Left kidney (tissue), 2 donors: Measurements from ENCODE around the gene DOCK11. TPM values are rescaled to one million over a fixed set of nuclear protein-coding genes. Genes with fewer than 3 reads are reported as not detected.

Experiments used
- DNase-seq: peaks from one replicate; pipeline ENCODE4 v3.0.0-alpha.2; 2013
- polyA plus RNA-seq: library from polyadenylated mRNA; unstranded; fragments of 120-200 nt; gene quantifications from one replicate; pipeline ENCODE4 v1.2.1, GENCODE V29; 2013; ENCODE audit not compliant: insufficient read length

The DOCK11 gene
- polyA plus RNA-seq, 1 donor: 21.8 TPM

DNA sequence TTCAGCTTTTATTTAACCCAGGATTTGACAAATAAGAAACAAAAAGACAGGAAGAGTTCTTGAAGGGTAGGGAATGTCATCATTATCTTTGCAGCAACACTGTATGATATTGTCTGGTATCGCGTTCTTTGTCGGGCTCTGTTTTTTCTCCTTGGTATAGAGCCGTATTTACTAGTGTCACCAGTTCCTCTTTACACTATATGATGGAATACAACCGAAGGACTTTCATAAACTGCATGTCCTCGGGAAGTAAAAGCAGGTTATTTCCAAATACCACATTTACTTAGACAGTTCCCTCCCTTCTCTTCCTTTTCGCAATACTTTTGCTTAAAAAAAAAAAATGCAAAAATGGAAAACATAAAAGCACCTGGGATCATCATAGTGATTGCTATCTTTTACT is 135.2 kb downstream of the DOCK11 start:
- DNase-seq: no peak

DNA sequence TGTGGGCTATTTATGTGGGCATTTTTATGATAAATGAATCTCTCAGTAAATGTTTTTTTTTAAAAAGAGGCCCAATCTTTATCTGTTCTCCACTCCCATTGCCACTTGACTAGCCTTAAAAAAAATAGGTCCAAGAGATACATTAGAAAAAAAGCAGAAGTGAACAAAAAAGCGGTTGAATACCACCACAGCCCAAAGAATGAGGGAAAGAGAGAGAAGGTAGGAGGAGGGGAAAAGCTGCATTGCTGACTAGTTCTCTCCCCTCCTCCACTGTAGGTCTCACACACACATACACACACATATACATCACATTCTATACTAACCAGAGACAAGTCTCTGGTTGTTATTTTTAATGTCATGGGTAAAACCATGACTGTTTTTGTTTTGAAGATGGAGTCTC is 136.0 kb downstream of the DOCK11 start:
- DNase-seq: no peak

DNA sequence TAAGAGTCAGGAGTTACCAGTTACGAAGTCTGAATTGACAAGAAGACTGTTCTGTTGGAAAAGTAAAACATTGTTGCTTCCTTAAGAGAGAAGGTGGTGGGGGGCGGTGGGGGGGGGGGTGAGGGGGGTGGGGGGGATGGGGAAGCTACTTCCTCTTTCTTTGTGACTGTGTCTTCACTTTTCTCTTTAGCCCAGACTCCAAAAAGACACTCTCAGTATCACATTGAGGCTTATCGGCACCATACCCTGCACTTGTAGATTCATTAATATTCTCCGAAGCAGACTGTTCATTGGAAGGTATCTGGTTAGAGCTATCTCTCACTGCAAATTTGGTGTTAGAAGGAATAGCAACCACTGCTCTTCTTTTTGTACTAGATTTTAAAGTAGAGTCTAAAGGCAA is 137.2 kb downstream of the DOCK11 start:
- DNase-seq: no peak

DNA sequence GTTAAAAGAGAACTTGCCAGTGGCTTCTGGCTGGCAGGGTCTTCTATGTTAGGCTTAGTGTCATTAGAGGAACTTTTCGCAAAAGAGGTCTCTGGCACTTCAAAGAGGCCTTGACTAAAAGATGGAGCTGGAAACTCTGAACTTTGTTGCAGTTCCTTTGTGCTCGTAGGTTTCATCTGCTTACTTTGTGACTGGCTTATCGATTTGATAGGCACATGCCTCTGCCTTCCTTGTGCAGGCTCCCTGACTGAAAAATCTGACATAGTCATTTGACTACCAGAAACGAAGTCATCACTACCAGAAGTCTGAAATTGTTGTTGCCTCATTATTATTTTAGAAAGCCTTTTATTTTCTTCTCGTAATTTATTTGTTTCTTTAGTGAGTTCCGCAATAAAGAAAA is 137.9 kb downstream of the DOCK11 start:
- no peak for DNase-seq

DNA sequence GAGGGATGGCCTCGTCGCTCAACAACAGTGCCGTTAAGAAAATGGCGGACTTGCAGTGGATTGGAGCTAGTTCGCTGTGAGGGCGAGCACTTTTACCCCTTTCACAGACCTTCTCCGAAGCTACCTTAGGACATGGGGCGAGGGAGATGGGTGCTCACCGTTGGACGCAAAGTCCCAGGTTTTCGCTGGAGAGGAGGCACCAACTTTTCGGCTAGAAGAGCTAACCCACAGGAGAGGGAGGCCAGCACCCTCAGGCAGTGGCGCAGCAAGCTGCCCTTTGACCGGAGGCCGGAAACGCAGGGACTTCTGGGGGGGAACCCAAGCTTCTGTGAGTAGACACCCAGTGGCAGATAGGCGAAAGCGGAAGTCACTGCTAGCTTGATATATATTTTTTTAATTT is 138.7 kb downstream of the DOCK11 start:
- no peak for DNase-seq

DNA sequence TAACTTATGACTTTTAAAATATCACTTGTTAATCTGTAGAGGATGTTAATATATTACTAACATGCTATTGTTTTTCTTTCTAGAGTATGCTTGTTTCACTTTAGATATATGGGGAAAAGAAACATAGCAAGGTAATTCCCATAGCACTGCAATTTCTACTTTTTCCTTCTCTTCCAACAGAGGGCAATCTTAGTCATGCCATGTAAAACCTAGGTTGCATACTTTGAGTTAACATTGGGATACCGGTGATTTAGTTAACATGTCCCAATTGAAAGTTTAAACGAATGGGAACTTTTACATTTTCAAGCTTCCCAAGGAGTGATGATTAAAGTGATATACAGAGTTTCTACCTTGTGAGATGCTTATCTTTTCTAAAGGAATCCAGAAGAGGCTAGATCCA is 142.4 kb downstream of the DOCK11 start:
- no peak for DNase-seq

DNA sequence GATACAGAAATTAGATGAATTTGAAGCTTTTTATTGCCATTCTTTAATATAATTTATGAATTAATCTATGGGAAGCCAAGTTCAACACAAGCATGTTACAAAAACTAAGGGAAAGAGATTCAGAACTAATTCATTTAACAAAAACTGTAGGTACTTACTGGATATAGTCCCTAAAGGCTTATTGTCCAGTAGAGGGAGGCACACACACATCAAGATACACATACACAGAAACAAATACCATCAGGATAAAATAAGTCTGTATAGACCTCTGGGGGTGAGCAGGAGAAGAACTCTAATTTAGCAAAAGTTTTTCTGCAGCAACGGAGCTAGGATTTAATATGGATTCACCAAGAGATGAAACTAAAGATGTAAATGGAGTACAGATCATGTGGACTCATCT is 148.8 kb downstream of the DOCK11 start:
- peak; percentile 20 for DNase-seq

DNA sequence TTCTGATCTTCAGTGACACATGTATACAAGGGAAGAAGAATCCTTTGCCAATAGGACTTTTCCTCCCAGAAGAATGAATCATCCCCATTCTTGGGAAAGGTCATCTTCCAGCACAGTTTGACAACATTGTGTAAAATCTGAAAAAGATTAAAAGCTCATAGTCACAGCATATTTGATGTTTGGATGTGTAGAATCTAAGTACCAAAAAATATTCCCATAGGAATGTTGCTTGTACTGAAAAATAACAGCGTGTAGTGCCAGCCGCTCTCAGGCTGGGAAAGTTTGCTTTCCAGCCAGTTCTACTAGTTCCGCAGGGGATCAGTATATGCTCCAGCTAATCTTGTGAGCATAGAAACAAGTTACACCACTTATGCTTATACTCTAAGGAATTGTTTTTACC is 157.1 kb downstream of the DOCK11 start:
- no peak for DNase-seq

DNA sequence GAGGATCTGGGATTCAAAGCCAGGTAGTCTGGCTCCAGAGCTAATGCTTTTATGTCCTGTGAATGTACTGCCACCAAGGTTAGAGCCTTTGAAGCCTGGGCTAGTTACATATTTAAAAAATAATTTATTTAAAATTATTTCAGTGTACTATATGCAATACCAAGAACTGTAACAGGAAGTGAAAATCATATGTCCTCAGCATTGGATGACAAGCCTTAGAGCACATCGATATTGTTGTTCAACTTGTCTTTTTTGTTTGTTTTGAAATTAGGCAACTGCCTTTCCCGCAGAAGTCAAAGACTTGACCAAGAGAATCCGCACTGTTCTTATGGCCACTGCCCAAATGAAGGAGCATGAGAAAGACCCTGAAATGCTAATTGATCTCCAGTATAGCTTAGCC is 158.7 kb downstream of the DOCK11 start:
- no peak for DNase-seq

DNA sequence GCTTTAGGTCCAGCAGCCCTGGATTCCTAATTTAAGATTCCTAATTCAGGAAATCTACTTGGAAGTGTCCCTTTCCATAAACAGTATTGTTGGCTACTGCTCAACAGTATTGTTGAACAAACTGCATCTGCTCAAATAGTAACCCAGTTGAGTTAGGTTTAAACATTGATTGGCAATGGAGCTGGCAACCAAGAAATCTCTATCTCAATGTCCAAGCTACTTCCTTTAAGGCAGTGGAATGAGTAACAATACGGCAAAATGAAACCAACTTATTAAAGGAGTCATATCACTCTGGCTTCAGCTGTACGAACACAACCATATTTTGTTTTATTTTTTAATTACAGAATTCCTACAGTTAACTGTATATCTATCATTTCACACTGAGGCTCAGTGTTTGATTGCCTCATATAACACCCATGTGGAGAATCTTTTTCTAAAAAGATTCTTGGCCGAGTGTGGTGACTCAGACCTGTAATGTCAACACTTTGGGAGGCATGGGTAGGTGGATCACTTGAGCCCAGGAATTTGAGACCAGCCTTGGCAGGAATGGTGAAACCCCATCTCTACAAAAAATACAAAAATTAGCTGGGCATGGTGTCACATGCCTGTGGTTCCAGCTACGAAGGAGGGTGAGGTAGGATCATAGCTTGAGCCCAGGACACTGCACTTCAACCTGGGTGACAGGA is 160.1 kb downstream of the DOCK11 start:
- DNase-seq: no peak

DNA sequence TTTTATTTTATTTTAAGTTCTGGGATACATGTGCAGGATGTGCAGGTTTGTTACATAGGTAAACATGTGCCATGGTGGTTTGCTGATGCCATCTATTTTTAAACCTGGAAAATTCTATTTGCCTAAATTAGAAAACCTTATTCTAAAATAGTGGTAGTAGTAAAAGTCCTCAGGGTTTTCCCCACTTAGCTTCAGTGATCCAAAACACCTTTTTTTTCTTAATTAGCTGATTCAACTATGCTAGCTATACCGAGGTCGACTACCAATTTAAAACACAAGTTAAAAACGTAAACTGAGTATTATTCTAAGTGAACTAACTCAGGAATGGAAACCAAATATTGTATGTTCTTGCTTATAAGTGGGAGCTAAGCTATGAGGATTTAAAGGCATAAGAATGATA is 161.8 kb downstream of the DOCK11 start:
- no peak for DNase-seq

DNA sequence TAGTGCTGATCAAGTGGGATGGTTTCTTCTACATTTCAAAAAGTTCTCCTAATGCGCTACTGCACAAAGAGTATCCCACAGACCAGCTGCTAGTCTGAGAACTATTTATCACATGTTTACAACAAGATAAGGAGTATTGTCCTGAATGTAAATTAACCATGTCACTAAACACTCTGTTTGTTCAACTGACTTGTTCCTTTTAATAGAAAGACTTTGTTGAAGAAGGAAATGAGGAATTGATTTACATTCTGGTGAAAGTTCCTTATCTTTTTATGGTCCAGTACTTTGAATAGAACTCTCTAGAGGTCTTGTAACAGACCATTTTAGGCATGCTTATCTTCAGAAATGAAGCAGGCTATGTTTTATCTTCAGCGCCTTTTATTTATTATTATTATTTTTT is 164.5 kb downstream of the DOCK11 start:
- DNase-seq: peak; percentile 7

DNA sequence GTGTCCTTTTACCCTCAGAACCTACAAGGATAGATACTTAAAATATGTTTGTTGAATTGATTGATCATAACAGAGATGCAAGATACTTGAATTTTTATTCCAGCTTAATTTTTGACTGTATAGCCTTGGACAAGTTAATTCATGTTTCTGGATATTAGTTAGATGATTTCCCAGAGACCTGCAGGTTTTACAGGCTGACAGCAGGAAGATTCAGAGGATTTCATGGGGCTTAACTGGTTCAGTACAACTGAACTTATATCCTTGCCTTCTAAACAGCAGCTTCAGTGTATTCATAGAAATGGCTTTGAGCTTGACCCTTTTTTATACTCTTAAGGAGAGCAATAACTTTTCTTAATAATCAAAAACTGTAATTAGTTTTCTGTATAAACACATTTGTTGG is 169.6 kb downstream of the DOCK11 start:
- DNase-seq: no peak

DNA sequence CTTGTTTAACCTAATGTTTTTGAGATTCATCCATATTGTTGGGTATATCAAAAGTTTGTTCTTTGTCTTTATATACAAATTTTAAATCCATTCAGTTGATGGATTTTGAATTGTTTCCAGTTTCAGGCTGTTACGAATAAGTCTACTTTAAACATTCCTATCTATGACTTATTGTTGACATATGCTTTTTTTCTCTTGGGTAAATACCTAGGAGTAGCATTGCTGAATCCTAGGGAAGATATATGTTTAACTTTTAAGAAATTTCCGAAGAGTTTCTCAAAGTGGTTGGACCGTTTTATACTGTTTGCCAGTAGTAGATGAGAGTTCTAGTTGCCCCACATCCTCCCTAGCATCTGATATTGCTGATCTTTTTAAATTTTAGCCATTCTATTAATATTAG is 170.9 kb downstream of the DOCK11 start:
- no peak for DNase-seq

DNA sequence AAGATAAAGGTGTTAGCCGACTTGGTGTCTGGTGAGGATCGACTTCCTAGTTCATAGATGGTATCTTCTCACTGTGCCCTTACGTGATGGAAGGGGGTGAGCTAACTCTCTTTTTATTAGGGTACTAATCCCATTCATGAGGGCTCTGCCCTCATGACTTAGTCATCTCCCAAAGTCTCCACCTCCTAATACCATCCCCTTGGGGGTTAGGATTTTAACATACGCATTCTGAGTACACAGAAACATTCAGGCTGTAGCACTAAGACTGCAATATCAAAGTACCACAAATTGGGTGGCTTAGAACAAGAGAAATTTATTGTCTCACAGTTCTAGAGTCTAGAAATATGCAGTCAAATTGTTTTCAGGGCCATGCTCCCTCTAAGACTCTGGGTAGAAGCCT is 173.8 kb downstream of the DOCK11 start:
- no peak for DNase-seq

DNA sequence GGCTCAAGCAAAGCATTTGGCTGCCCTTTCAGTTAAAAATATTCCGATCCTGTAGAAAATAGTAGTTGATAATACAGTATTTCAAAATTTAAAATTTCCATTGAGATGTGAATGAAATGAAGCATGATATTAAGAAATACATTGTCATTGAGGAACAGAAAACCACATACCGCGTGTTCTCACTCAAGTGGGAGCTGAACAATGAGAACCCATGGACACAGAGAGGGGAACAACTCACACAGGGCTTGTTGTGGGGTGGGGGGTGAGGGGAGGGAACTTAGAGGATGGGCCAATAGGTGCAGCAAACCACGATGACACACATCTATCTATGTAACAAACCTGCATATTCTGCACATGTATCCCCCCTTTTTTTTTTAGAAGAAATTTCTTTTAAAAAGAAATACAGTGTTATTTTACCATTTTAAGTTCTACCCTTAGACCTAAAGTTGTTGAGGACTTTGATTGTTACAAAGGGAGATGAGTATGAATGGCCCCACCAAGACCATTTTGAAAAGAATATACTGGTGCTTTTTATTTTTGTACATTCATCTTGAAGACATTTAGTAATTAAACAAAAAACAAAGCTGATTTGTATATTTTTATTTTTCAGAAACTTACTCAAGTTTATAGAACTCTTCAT is 179.8 kb downstream of the DOCK11 start:
- DNase-seq: no peak

DNA sequence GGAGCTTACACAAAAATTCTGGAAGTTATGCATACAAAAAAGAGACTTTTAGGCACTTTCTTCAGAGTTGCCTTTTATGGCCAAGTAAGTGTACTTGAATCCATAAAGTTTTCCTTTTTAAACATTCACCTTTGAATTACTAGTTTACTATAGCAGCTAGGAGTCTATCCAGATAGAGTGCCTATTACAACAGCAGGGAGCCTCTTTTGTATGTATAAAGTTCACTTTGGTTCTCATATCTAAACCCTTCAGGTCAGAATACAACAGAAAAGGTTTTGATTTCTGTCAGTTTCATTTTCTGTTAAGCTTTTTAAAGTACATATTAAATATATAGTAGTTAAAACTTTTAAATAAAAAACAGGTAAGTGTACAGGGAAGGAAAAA is 180.3 kb downstream of the DOCK11 start:
- DNase-seq: no peak

DNA sequence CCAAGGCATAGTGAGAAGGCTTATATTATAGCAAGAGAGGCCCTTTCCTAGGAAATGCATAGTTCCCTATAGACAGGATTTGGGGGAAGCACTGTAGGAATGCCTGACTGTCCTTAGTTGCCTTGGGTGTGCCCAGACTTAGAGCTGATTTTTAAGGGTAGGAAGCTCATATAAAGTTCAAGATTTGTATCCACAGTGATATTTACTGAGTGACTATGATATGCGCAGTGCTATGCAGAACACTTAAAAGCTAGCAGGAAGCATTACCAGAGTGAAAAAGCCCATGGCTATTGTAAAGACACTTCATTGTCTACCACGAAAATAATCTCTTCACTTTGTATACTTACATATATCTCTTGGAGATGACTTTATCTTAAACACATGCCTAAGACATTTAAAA is 181.7 kb downstream of the DOCK11 start:
- no peak for DNase-seq

DNA sequence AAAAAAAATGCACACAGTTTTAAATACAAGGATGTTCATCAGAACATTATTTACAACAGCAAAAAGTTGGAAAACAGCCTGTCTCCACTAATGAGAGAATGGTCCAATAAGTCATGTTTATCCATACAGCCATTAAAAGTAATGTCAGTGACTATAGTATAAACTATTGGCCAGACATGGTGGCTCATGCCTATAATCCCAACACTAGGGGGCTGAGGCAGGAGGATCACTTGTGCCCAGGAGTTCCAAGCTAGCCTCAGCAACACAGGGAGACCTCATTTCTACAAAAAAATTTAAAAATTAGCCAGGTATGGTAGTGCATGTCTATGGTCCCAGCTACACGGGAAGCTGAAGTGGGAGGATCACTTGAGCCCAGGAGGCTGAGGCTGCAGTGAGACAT is 183.7 kb downstream of the DOCK11 start:
- DNase-seq: no peak

DNA sequence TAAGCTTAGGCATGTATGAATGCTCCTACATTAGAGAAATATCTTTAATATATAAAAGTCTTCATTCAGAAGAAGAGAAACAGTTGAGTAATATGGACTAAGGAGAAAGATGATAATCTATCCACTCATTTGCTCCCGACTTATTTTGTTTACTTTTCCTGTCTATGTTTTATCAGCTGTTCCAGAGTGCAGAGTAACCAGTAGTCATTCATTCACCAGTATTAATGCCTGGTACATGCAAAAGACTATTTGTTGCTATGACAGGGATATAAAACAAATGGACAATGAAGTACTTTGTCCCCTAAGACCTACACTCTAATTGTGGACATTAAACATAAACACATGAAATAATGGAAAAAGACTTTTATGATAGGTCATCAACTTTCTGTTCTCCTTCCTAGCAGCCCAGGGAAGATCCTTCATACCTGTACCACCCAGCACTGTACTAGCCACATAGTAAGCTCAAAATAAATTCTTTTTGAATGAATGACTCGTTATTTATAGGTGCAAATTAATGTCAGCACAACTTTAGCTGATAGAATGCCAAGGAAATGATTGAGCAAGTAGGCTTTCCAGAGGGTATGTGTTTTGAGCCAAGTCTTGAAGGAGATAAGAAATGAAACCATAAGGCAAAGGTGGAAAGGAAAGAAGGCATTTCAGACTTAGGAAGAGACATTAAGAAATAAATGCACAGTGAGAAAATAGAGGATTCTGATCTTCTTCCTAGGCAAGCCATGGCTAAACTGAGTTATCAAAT is 186.8 kb downstream of the DOCK11 start:
- no peak for DNase-seq

DNA sequence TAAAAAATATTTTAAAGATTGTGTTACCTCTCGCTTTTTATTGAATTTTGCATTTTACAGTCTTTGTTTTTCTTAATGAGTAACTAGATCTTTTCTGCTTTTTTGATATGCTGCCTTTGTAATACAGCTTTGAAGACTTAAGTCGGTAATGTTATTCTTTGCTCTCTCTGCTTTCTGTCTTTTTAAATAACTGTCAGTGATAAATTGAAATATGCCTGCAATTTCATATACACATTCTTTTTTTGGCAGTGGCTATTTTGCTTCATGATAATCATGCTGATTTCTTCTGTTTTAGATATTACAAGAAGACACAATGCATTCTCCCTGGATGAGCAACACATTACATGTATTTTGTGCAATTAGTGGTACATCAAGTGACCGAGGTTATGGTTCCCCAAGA is 189.8 kb downstream of the DOCK11 start:
- DNase-seq: no peak

DNA sequence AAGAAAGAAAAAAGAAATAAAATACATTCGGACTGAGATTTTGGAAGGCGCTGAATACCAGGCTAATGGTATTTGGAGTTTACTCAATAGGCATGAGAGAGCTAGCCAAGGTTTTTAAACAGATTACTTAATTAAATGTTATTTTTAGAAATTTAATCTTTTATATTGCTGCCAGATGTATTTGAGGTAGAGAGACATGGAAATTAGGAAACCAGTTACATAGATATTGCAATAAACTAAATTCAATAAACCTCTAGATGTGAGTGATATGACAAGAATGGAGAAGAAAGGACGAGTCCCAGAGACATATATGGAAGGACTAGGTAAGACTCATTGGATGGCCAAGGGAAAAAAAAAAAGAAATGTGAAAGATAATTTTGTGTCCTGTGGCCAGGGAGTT is 193.3 kb downstream of the DOCK11 start:
- DNase-seq: no peak

DNA sequence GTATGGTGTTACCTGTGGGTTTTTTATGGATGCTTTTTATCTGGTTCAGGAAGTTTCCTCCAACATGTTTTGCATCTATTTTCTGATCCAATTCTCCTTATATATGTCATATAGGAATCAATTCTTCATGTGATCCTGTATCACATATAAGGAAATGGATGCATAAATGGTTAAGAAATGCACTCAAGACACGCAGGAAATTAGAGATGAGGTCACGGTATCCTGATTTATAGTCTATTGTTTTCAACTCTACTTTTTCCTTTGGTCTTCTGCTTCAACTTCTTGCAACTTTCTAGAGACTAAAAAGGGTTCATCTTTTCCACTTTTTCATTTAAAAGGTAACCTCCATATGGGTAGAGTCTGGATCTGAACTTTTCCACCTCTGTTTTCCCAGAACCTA is 198.2 kb downstream of the DOCK11 start:
- DNase-seq: no peak

DNA sequence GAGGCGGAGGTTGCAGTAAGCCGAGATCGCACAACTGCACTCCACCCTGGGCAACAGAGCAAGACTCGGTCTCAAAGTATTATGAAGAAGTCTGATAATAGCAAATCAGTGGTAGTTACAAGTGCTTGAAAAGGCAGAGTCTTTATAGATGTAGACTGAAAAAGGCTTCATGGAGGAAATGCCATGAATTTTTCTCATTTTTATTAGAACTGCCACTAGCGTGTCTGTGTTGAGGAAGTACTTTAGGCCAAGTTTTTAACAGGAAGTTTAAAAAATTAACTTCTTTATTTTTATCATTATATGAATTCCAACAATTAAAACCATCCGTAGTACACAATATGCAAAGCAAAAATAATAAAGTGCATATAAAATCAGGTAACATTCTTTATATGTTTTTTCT is 199.0 kb downstream of the DOCK11 start:
- DNase-seq: no peak
